SW 1271 (cell line): Measurements from ENCODE around the gene CYP2W1.
"Not testable (repeated sequence)": the region's sequence is repeated elsewhere in the genome, so short reads cannot be mapped to it uniquely, and the experiment has no call there.

Source experiments
- DNase-seq, 2 experiments: peaks; one replicate each; lab custom pipeline; 2025; lab: John Stamatoyannopoulos, UW

Gene CYP2W1

DNA sequence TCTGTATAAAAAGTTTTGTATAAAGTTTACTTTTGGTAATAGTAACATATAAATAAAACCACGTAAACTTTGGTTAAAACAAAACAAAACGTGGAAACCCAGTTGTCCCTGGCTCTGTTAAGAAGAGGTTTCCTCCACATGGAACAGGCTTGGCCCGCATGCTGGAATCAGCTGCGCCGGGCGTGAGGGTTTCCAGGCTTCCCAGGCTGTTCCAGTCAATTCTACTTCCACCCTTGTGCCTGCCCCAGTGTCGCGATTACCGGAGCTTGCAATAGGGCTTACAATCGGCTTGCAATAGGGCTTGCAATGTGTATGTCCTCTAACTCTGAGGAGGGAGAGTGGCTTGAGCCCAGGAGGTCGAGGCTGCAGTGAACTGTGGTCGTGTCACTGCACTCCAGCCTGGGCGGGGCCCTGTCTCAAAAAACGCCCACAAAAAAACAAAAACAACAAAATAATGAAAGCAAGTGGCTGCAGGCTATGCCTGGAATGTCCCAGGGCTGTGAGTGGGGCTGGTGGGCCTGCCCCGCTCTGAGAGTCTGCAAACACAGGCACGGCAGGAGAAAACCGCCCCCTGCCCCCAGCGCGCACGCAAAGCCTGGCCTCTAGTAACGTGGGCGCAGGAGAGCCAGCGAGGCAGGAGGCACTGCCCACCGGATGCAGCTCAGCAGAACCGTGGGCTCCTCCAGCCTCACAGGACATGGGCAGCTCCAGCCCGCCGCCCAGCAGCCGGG is 16.3 kb downstream of the CYP2W1 start:
- no peak for DNase-seq

DNA sequence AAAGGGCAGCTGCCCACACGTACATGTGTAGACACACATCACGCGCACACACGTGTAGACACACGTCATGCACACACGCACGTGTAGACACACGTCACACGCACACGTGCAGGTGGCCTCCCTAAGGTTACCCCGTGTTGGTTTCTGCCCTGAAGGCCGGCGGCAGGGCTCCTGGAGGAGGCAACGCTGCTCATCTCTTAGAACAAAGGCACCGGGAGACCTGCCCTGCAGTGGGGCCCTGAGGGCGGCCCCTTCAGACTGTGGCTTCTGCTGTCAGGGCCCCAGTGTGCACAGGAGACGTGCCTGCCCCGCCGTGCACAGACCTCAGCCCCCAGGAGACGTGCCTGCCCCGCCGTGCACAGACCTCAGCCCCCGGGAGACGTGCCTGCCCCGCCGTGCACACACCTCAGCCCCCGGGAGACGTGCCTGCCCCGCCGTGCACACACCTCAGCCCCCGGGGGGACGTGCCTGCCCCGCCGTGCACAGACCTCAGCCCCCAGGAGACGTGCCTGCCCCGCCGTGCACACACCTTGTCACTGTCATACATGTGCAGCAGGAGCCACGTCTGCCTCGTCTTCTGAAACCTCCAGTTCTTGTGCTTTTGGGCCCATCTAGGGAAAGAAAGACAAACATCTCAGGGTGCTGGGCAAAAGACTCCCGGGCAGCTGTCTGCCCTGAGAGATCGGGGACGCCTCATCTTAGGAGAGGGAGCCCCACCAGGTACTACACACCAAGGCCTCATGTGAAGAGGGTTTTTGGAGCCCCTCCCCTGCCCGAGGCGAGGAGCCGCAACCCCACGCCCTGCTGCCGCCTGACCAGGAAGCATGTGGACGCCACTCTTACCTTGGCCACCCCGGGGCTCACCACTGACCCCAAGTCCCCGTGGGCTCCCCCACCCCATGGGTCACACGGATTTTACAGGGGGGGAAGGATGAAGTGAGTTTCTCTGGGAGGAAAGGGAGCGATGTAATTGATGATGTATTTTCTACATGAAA is 17.3 kb downstream of the CYP2W1 start:
- no peak for DNase-seq

DNA sequence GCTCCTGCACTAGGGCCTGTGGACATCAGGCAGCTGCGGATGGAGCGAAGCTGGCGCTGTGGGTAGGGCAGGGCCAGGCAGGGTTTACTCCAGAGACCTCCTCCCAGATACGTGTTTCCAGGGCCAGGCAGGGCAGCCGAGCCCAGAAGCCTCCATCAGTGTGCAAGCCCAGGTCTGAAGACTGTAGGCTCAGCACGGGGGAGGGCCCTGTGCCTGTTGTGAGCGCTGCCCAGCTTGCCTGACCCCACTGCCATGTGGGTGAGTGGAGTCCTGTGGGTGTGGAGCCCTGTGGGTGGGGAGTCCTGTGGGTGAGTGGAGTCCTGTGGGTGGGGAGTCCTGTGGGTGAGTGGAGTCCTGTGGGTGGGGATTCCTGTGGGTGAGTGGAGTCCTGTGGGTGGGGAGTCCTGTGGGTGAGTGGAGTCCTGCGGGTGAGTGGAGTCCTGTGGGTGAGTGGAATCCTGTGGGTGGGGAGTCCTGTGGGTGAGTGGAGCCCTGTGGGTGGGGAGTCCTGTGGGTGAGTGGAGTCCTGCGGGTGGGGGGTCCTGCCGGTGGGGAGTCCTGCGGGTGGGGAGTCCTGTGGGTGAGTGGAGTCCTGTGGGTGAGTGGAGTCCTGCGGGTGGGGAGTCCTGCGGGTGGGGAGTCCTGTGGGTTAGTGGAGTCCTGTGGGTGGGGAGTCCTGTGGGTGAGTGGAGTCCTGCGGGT is 18.2 kb downstream of the CYP2W1 start:
- DNase-seq = not testable (repeated sequence)

DNA sequence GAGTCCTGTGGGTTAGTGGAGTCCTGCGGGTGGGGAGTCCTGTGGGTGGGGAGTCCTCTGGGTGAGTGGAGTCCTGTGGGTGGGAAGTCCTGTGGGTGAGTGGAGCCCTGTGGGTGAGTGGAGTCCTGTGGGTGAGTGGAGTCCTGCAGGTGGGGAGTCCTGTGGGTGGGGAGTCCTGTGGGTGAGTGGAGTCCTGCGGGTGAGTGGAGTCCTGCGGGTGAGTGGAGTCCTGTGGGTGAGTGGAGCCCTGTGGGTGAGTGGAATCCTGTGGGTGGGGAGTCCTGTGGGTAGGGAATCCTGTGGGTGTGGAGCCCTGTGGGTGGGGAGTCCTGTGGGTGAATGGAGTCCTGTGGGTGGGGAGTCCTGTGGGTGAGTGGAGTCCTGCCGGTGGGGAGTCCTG is 19.0 kb downstream of the CYP2W1 start:
- not testable (repeated sequence) for DNase-seq

DNA sequence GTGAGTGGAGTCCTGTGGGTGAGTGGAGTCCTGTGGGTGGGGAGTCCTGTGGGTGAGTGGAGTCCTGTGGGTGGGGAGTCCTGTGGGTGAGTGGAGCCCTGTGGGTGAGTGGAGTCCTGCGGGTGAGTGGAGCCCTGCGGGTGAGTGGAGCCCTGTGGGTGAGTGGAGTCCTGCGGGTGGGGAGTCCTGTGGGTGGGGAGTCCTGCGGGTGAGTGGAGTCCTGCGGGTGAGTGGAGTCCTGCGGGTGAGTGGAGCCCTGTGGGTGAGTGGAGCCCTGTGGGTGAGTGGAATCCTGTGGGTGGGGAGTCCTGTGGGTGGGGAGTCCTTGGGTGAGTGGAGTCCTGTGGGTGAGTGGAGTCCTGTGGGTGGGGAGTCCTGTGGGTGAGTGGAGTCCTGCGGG is 19.5 kb downstream of the CYP2W1 start:
- DNase-seq = not testable (repeated sequence)

DNA sequence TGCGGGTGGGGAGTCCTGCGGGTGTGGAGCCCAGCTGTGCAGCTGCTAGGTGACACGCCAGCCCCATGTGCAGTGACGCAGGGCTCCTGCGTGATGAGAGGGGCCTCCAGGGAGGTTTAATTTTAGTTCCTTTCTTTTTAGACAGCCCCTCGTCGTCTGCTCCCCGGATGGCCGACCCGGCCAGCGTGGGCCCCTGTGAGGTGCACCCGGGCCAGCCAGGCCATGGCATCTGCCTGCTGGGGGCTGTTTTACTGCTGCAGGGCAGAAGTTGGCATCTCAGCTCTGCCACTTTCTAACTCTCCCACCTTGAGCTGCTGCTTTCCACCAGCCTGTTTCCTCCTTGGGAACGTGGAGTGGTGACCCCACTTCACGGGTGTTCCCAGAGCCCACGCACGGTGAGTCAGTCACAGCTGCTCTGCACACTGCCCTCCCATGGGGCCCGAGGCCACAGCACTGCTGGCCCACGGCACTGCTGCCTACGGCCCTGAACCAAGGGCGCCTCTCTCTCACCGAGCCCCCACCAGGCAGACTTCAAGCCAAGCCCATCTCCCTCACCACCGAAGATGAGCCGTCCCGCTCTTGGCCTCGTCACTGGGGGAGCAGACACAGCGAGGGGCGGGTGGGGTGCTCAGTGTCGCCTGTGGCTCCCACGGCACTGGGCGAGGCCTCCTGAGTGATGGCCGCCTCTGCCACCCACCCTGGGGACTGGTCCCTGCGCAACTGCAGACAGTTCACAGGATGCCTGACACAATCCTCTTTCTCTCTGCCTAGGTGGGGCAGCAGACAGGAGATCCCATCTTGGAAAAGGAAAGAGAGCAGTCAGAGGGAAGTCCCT is 21.3 kb downstream of the CYP2W1 start:
- DNase-seq = no peak

DNA sequence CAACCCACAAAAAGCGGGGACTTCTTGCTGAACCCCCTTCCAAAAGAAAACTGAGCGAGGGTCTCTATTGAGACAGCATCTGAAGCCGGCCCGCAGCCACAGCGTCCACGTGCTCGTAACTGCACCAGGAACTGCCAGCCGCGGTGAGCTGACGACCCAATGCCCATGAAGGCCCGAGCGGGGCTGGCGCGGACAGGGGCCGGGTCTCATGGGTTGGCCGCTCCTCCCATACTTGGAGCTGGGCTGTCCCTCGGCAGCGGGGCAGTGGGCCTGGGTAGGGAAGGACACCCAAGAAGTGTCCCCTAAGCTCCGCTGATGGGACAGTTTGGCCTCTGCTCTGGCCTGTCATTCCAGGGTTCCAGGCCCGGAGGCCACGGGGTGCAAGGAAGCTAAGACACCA is 22.3 kb downstream of the CYP2W1 start:
- DNase-seq = no peak

DNA sequence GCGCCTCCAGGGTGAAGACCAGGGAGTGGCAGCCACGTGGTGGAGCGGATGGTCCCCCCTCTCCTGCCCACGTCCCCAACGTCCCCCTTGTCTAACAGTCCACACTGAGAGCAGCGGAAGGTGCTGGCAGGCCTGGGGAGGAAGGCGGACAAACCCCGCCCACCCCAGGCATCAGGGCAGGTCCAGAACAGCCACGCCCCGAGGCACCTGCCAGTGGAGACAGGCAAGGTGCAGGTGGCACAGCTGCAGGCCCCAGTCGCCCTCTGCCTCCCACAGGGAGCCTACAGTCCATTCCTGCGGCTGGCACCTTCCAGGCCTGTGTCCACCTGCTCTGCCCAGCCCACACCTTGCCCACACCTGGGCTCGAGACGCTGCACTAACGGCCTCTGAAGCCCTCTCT is 24.9 kb downstream of the CYP2W1 start:
- DNase-seq = no peak

DNA sequence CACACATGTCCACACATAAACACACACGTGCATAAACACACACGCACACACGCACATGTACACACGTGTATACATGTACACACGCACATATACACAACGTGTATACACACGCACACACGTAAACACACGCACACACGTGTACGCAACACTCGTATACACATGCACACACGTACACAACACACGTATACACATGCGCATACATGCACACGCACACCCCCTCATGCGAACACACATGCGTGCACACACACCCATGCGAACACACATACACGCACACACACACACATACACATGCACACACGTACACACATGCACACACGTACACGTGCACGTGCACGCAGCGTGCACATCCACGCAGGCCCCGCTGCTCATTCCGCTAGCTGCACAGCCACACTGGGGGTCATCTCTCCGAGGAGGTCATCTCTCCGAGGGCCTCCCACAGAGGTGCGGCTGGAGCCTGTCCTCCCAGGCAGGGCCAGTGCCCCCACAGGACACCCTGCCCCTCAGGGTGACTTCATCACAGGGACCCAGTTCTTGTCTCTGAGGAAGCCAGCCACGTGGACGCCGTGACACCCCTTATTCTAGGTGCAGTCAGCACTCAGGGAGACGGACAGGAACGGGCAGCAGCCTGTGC is 25.9 kb downstream of the CYP2W1 start:
- no peak for DNase-seq

DNA sequence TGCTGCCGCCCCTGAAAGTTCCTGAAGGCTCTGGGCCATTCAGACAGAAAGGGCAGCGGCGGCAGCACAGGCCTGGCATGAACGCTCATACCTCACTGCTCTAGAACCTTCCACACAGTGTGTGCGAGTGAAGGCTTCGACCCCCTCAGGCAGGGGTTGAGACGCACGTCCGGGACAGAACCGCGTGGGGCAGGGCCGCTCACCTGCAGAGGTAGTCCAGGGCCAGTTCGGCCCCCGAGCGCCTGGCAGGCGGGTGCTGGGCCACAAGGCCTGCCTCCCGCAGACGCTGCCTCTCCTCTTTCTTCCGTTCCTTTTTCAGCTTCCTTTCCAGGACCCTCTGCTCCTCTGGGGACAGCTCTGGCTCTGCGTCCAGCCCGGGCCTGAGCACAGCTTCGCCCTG is 26.8 kb downstream of the CYP2W1 start:
- DNase-seq = no peak

DNA sequence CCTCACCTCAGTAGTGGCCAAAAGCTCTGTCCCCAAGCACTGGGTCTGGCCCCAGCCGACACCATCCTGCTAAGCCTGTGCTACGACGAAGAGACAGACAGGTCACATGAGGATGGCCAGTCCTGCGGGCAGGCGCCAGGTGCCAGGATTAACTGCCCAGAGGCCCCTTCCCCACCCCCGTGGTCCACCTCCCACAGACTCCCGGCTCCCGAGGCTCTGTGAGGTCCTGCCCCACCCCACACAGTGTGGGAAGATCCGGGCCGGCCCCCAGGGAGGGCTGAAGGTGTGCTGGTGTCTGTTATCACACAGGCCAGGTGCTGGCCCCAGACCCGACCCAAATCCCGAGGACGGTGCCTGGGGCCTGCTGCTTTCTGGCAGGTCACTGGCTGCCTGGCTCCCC is 27.2 kb downstream of the CYP2W1 start:
- DNase-seq = no peak

DNA sequence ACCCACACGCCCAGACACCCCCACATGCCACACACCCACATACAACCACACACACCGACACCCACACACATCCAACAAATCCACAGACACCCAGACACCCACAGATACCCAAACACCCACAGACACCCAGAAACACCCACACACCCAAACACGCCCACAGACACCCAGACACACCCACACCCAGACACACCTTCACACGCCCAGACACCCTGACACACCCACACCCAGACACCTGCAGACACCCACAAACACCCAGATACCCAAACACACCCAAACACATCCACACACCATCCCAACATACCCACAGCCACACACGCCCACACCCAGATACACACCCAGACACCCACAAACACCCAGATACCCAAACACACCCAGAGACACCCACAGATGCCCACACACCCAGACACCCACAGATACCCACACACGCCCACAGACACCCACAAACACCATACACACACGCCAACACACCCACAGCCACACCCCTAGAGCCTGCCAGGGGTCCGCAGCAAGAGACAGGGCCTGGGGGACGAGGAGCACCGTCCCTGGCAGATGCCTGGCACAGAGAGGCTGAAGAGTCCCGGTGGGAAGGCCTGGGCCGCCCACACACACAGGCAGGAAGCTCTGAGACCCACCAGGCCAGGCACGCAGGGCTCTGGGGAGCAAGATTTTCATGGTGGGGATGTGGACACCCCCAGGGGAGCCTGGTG is 28.5 kb downstream of the CYP2W1 start:
- no peak for DNase-seq

DNA sequence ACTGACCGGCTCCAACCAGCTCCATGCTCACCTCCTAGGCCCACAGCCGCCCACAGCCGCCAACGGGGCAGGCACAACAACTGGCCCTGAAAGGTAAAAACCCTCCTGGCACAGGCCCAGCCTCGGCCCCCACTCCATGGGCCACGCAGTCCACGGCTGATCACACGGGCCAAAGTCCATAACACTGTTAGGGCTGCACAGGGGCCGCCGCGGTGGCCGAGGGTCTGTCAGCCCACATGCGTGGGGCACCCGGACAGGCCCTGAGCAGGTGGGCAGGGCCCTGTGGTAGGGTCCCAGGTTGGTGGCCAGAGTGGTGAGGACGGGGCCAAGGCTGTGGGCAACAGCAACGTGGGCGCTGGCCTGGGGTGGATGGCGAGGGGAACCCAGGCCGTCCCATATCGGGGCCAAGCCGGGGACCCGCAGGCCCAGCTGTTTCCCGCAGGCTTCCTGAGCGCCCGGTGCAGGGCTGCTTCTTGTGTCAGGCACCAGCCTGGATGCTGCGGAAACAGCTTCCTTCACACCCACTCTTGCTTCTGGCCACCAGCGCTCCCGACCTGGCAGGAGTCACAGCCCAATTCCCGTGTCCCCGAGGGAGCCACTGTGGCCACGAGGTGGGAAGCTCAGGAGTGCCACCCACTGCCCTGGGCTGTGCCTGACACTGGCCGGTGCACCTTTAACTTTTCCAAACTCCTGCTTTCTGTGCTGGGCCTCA is 29.2 kb downstream of the CYP2W1 start:
- no peak for DNase-seq

DNA sequence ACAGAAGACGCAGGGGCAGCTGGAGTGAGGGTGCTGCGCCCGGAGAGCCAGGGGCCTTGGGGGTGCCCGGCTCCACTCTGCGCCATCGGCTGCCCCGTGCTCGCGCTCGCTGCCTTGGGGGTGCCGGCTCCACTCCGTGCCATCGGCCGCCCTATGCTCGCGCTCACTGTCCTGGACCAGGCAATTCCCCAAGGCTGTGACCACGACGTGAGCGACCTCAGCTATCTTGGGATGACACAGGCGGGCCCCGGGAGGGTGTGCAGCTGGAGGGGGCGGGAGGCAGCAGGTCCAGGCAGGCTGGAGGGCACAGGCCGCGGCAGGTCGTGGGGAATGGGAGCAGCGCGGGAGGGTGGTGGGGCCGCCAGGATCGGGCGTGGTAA is 29.7 kb downstream of the CYP2W1 start:
- no peak for DNase-seq

DNA sequence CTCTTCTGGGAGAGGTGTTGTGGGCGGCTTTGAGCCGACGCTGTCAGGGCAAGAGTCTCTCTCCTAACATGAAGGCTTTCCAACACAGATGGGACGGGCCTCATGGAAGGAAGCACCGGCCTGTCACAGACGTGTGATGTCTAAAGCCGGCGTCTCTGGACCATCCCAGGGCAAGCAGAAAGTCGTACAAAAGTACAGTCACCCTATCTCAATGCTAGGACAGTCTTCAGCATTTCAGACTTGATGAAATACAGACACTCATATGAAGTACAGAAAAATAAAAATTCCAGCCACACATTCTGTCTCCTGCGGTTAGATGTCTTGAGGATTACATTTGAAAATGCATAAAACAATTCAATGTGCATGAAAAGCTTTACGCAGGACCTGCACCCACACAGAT is 30.6 kb downstream of the CYP2W1 start:
- no peak for DNase-seq

DNA sequence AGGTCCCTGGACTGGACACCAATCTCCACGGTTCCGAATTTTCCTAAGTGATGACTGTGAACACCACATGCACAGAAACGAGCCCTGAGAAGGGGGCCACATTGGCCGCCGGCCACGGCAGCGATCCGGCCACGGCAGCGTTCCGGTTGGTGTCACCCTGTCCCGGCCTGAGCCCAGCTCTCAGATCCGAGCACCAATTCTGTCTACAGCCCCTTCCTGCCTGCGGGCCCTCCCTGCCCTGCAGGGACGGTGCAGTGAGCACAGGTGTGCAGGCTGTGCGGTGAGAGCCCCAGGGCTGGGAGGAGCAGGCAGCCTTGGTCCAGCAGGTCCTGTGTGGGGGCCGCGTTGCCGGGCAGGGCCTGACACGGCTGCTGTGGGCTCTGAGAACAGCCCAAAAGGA is 31.7 kb downstream of the CYP2W1 start:
- DNase-seq = no peak

DNA sequence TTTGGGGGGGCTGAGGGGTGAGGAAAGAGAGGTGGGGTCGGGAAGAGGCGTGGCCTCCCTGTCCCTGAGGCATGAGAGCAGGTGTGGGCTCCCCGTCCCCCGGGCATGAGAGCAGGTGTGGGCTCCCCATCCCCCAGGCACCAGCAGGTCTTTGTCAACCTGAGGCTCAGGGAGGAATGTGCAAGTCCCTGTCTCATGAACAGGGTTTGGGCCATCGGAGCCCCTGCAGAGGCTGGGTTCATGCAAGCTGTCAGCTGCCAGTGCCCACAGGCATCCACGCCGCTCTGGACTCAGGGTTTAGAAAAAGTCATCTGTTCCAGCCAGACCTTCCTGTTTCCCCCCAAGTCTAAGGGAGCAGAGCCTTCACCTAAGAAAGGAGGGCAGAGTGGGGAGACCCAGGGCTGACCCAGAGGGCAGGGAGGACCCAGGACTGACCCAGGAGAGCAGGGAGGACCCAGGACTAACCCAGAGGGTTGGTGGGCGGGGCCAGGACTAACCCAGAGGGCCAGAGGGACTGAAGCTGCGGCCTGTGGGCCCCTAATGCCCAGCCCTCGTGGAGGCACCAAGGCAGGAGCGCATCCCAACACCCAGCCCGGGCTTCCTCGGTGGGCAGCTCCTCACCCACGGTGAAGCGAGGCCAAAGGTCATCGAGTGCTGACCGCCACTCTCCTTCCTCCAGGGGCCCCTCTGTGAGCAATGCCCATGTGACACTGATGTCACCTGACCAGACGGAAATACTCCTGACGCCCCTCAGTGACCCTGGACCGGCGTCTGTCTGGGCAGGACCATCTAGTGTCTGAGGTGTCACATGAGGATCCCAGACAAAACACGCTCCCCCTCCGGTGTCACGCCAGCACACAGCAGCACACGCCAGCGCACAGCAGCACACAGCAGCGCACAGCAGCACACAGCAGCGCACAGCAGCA is 32.5 kb downstream of the CYP2W1 start:
- DNase-seq = no peak

DNA sequence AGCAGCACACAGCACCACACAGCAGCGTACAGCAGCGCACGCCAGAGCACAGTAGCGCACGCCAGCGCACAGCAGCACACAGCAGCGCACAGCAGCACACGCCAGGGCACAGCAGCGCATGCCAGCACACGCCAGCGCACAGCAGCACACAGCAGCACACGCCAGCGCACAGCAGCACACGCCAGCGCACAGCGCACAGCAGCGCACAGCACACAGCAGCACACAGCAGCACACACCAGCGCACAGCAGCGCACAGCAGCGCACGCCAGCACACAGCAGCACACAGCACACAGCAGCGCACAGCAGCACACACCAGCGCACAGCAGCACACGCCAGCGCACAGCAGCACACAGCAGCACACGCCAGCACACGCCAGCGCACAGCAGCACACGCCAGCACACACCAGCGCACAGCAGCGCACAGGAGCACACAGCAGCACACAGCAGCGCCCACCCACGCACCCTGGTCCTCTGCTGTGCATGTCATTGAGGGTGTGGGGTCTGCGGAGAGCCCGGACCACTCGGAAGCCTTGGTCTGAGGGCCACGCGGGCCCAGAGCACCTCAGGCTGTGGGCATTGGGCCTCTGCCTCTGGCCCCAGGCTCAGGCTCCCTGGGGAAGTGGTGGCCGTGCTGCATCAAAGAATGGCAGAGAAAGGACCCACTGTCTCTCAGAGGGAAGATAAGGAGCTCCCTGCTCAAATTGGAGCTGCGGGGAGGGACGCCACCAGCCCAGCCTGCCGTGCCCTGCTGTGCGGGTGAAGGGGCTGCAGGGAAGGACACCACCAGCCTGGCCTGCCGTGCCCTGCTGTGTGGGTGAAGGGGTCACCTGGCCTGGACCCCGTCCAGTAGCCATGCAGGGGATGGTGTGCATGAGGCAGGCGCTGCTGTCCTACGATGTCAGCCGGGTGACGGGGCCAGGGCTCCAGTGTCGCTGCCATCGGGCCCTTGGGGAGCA is 33.9 kb downstream of the CYP2W1 start:
- DNase-seq = no peak
